Cardiac fibroblast (primary cell): Measurements from ENCODE around the gene ITFG1.

Source experiments
- DNase-seq, 2 donors: peaks; one replicate each; pipeline versions ENCODE4 v3.0.0 to v3.0.0-alpha.2; 2010; ENCODE audit warnings: low read depth in 2 of 2
- H3K4me3 ChIP-seq, 2 donors: replicated peaks in 1 of 2; 1 replicate in 1 of 2; 2 replicates in 1 of 2; pipeline ENCODE4 v1.5.1; 2011; ENCODE audit warnings: low read depth in 2 of 2, low read length in 2 of 2, mild to moderate bottlenecking in 2 of 2, moderate library complexity in 1 of 2
- TF ChIP-seq, protein P1 (sequence below): IDR thresholded peaks from one replicate; pipeline ENCODE4 v1.5.1; 2011; ENCODE audit warnings: low read depth, mild to moderate bottlenecking, low read length, inconsistent platforms

ITFG1 gene

GRCh38 chr16:47499080-47499699 lies 38.3 kb upstream of the ITFG1 start:
- DNase-seq = no peak
- H3K4me3 ChIP-seq = no peak overlapping the region
- TF ChIP-seq, protein P1, sequence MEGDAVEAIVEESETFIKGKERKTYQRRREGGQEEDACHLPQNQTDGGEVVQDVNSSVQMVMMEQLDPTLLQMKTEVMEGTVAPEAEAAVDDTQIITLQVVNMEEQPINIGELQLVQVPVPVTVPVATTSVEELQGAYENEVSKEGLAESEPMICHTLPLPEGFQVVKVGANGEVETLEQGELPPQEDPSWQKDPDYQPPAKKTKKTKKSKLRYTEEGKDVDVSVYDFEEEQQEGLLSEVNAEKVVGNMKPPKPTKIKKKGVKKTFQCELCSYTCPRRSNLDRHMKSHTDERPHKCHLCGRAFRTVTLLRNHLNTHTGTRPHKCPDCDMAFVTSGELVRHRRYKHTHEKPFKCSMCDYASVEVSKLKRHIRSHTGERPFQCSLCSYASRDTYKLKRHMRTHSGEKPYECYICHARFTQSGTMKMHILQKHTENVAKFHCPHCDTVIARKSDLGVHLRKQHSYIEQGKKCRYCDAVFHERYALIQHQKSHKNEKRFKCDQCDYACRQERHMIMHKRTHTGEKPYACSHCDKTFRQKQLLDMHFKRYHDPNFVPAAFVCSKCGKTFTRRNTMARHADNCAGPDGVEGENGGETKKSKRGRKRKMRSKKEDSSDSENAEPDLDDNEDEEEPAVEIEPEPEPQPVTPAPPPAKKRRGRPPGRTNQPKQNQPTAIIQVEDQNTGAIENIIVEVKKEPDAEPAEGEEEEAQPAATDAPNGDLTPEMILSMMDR = no peak

GRCh38 chr16:47493381-47494337 lies 32.8 kb upstream of the ITFG1 start:
- peak in 1 of 2 donors; percentile 9 for DNase-seq
- TF ChIP-seq, protein P1 = no peak

GRCh38 chr16:47492428-47493377 lies 31.8 kb upstream of the ITFG1 start:
- no peak overlapping the region for H3K4me3 ChIP-seq
- peak; percentile 80 to 93 for DNase-seq
- TF ChIP-seq, protein P1 = no peak

More at GRCh38 chr16:47493381-47494337, 32.8 kb upstream of the ITFG1 start:
- H3K4me3 ChIP-seq = no peak overlapping the region

DNA sequence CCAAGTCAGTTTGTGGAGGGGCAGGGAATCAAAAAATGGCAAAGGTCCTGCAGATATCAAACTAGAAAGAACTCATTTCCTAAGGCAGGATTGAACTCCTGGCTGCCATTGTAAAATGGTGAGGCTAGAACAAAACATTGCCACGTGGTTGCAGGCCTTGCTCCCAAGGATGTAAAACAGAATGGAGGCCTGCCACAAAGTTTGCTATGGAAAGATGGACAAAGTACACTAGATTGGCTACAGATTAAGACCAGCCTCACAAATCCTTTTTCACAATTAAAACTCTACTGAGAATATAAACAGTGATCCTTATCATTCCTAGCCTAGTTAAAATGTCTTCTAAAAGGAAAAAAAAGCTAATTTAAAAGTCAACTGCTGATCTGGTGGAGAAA lies 31.2 kb upstream of the ITFG1 start:
- H3K4me3 ChIP-seq = no peak overlapping the region
- DNase-seq = no peak
- TF ChIP-seq, protein P1 = no peak

DNA sequence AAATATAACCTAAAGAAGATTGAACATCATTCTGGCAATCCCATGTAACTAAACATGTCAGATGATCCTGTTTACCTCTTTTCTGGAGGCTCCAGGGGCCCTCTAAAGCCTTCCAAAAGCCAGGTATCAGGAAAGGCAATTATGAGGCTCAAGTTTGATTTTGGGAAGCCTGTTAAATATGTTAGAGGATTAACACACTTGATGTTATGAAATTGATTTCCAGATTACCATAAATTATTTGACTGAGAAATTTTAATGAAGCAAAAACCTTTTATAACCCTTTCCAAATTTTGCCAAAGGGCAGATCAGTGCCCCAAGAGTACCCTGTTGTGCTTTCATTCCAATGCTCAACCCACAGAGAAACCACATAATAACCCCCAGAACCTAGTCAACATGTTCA lies 29.6 kb upstream of the ITFG1 start:
- H3K4me3 ChIP-seq = no peak overlapping the region
- TF ChIP-seq, protein P1 = no peak
- DNase-seq = no peak

DNA sequence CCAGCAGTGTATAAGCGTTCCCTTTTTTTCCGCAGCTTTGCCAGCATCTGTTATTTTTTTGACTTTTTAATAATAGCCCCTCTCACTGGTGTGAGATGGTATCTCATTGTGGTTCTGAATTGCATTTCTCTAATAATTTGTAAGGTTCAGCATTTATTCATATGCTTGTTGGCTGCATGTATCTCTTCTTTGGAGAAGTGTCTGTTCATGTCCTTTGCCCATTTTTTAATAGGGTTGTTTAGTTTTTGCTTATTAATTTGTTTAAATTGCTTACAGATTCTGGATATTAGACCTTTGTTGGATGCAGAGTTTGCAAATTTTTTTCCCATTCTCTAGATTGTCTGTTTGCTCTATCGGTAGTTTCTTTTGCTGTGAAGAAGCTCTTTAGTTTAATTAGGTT lies 27.2 kb upstream of the ITFG1 start:
- TF ChIP-seq, protein P1 = no peak
- no peak for DNase-seq
- no peak overlapping the region for H3K4me3 ChIP-seq
